IMR-90 (cell line): ENCODE data around the gene MOB2. TPM values are rescaled to one million over a fixed set of nuclear protein-coding genes. Genes with fewer than 3 reads are reported as not detected.

ENCODE experiments used
- ATAC-seq: fragments of 200-7000 bp; cut with Tn5 transposase; 2 replicates; pipeline ENCODE4 v1.9.1; 2020; ENCODE audit warnings: low read depth, mild to moderate bottlenecking, moderate library complexity
- BruUV-seq: library from RNA; stranded (reverse); fragments of 400-500 nt; replicated peaks from 2 replicates; lab custom pipeline; 2021; lab: Mats Ljungman, UMichigan
- CTCF ChIA-PET: fragments of 300-600 bp; formaldehyde crosslinking; extraction: SDS; loops from one replicate; lab custom pipeline; 2021; ENCODE audit warnings: antibody characterized with exemption; lab: Yijun Ruan, JAX
- POLR2A ChIA-PET: fragments of 300-600 bp; sonication (Branson Sonifier 250); formaldehyde crosslinking; loops from one replicate; lab custom pipeline; 2022; ENCODE audit warnings: antibody characterized with exemption; ENCODE audit not compliant: unreplicated experiment; lab: Charles Lee
- DNase-seq: peaks from one replicate; pipeline ENCODE4 v3.0.0; 2013
- H2AFZ ChIP-seq: replicated peaks from 2 replicates; pipeline ENCODE3; 2013; ENCODE audit warnings: low read length, mild to moderate bottlenecking; ENCODE audit not compliant: poor library complexity
- H2AK5ac ChIP-seq: 2 replicates; pipeline ENCODE4 v1.6.1; 2013; ENCODE audit warnings: low read depth, low read length, inconsistent platforms
- H2AK9ac ChIP-seq: replicated peaks from 2 replicates; pipeline ENCODE3; 2013; ENCODE audit warnings: mild to moderate bottlenecking, low read depth, low read length, moderate library complexity; ENCODE audit not compliant: poor library complexity
- H2BK120ac ChIP-seq: 2 replicates; pipeline ENCODE4 v1.6.1; 2013; ENCODE audit warnings: low read depth, low read length, inconsistent platforms
- H2BK15ac ChIP-seq: 3 replicates; pipeline ENCODE4 v1.6.1; 2013; ENCODE audit warnings: low read depth, low read length, inconsistent platforms
- H2BK20ac ChIP-seq: 2 replicates; pipeline ENCODE4 v1.6.1; 2013; ENCODE audit warnings: low read depth, mild to moderate bottlenecking, inconsistent platforms, low read length, moderate library complexity
- H2BK5ac ChIP-seq: 2 replicates; pipeline ENCODE4 v1.6.1; 2013; ENCODE audit warnings: mild to moderate bottlenecking, low read depth, low read length, inconsistent platforms; ENCODE audit not compliant: poor library complexity, severe bottlenecking
- H3K14ac ChIP-seq: replicated peaks from 2 replicates; pipeline ENCODE4 v1.6.1; 2013; ENCODE audit warnings: low read depth, low read length, inconsistent platforms
- H3K18ac ChIP-seq: 2 replicates; pipeline ENCODE4 v1.6.1; 2013; ENCODE audit warnings: low read depth, low read length, control low read depth
- H3K23ac ChIP-seq: 2 replicates; pipeline ENCODE4 v1.6.1; 2013; ENCODE audit warnings: low read depth, low read length, inconsistent platforms
- H3K27ac ChIP-seq: 2 replicates; pipeline ENCODE4 v1.5.1; 2013; ENCODE audit warnings: mild to moderate bottlenecking, control low read depth, low read length; ENCODE audit not compliant: insufficient read depth
- H3K27me3 ChIP-seq: 2 replicates; pipeline ENCODE4 v1.6.1; 2013; ENCODE audit warnings: low read length; ENCODE audit not compliant: control insufficient read depth, insufficient read depth
- H3K36me3 ChIP-seq: 2 replicates; pipeline ENCODE4 v1.6.1; 2013; ENCODE audit warnings: low read length, mixed read lengths; ENCODE audit not compliant: control insufficient read depth, insufficient read depth
- H3K4ac ChIP-seq: 2 replicates; pipeline ENCODE4 v1.6.1; 2013; ENCODE audit warnings: low read depth, low read length, inconsistent platforms
- H3K4me1 ChIP-seq: 2 replicates; pipeline ENCODE4 v1.6.1; 2013; ENCODE audit warnings: low read length, mixed read lengths; ENCODE audit not compliant: control insufficient read depth, insufficient read depth
- H3K4me2 ChIP-seq: 2 replicates; pipeline ENCODE4 v1.6.1; 2013; ENCODE audit warnings: low read depth, mild to moderate bottlenecking, control low read depth, low read length, moderate library complexity
- H3K4me3 ChIP-seq: 2 replicates; pipeline ENCODE4 v1.5.1; 2013; ENCODE audit warnings: low read depth, mild to moderate bottlenecking, control low read depth, low read length, moderate library complexity; ENCODE audit not compliant: insufficient read depth
- H3K56ac ChIP-seq: 2 replicates; pipeline ENCODE4 v1.6.1; 2013; ENCODE audit warnings: low read length, inconsistent platforms; ENCODE audit not compliant: insufficient read depth; ENCODE audit errors: extremely low read depth
- H3K79me1 ChIP-seq, 2 experiments: 2 replicates each; pipeline ENCODE4 v1.6.1; 2013; ENCODE audit warnings: low read length in 2 of 2, inconsistent platforms in 1 of 2, low read depth in 1 of 2
- H3K9ac ChIP-seq: 2 replicates; pipeline ENCODE4 v1.6.1; 2013; ENCODE audit warnings: low read depth, low read length, control low read depth
- H3K9me1 ChIP-seq: 2 replicates; pipeline ENCODE4 v1.6.1; 2013; ENCODE audit warnings: low read length, inconsistent platforms; ENCODE audit not compliant: insufficient read depth
- H3K9me3 ChIP-seq: 2 replicates; pipeline ENCODE4 v1.6.1; 2013; ENCODE audit warnings: low read length; ENCODE audit not compliant: control insufficient read depth, insufficient read depth
- H4K20me1 ChIP-seq: 2 replicates; pipeline ENCODE4 v1.6.1; 2013; ENCODE audit warnings: low read length, inconsistent platforms; ENCODE audit not compliant: insufficient read depth
- H4K5ac ChIP-seq: 2 replicates; pipeline ENCODE4 v1.6.1; 2013; ENCODE audit warnings: mild to moderate bottlenecking, low read depth, low read length, control low read depth
- H4K8ac ChIP-seq, 2 experiments: 2 replicates each; pipeline ENCODE4 v1.6.1; 2013; ENCODE audit warnings: low read depth in 2 of 2, low read length in 2 of 2, control low read depth in 1 of 2, inconsistent platforms in 1 of 2
- H4K91ac ChIP-seq: 2 replicates; pipeline ENCODE4 v1.6.1; 2013; ENCODE audit warnings: low read depth, low read length, inconsistent platforms; ENCODE audit not compliant: insufficient read depth
- CEBPB ChIP-seq: IDR thresholded peaks from 2 replicates; pipeline ENCODE4 v1.6.1; 2012; ENCODE audit warnings: low read depth, low read length, improper control_type of control experiment
- CHD1 ChIP-seq: IDR thresholded peaks from 2 replicates; pipeline ENCODE4 v1.6.1; 2012; ENCODE audit warnings: low read depth, low read length, improper control_type of control experiment
- CTCF ChIP-seq: conservative IDR thresholded peaks from 2 replicates; pipeline ENCODE4 v1.5.1; 2012; ENCODE audit warnings: mild to moderate bottlenecking, low read depth, low read length, improper control_type of control experiment
- ELK1 ChIP-seq: fragments of 150-350 bp; IDR thresholded peaks from 2 replicates; pipeline ENCODE4 v1.6.1; 2016; ENCODE audit warnings: low read depth, mild to moderate bottlenecking, low read length, moderate library complexity, borderline replicate concordance
- MAFK ChIP-seq: IDR thresholded peaks from 2 replicates; pipeline ENCODE4 v1.6.1; 2012; ENCODE audit warnings: low read depth, low read length, improper control_type of control experiment
- MAZ ChIP-seq: IDR thresholded peaks from 2 replicates; pipeline ENCODE4 v1.6.1; 2012; ENCODE audit warnings: low read depth, mild to moderate bottlenecking, low read length, improper control_type of control experiment, moderate library complexity, borderline replicate concordance
- MXI1 ChIP-seq: IDR thresholded peaks from 2 replicates; pipeline ENCODE4 v1.6.1; 2012; ENCODE audit warnings: low read depth, mild to moderate bottlenecking, low read length, moderate library complexity, borderline replicate concordance
- RCOR1 ChIP-seq: IDR thresholded peaks from 2 replicates; pipeline ENCODE4 v1.6.1; 2012; ENCODE audit warnings: mild to moderate bottlenecking, low read length, improper control_type of control experiment; ENCODE audit not compliant: insufficient replicate concordance
- SMC3 ChIP-seq: fragments of 150-350 bp; IDR thresholded peaks from 2 replicates; pipeline ENCODE4 v1.6.1; 2016; ENCODE audit warnings: low read depth, mild to moderate bottlenecking, antibody characterized with exemption, low read length, moderate library complexity
- USF2 ChIP-seq: fragments of 150-350 bp; IDR thresholded peaks from 2 replicates; pipeline ENCODE4 v1.6.1; 2017; ENCODE audit warnings: mild to moderate bottlenecking, antibody characterized with exemption, low read length, low read depth
- WGBS, 2 experiments: methylation state at CpG; one replicate each; pipeline versions ENCODE4 v1.1.5 to v1.1.7; 2013; ENCODE audit warnings: missing lambda C conversion rate in 2 of 2; ENCODE audit not compliant: insufficient read length in 1 of 2; ENCODE audit errors: extremely low coverage in 2 of 2; 5-methylcytosine and 5-hydroxymethylcytosine counted together
- dilution Hi-C: fragments of 300-500 bp; cut with HindIII; formaldehyde crosslinking; loops from one replicate; pipeline ENCODE4 v1.14.3; 2018; ENCODE audit warnings: low sequenced_read_pairs; ENCODE audit not compliant: unreplicated experiment
- in situ Hi-C: fragments of 300-500 bp; cut with MboI; formaldehyde crosslinking; loops from 3 replicates; pipeline ENCODE4 v1.14.3; 2019; ENCODE audit warnings: low sequenced_read_pairs, inconsistent platforms, mixed read lengths
- intact Hi-C: fragments of 100-400 bp; cut with micrococcal nuclease; formaldehyde crosslinking; loops from 2 replicates; pipeline ENCODE4 v1.10.0; 2022
- polyA plus RNA-seq, 3 experiments: library from polyadenylated mRNA; depleted of rRNA; stranded (reverse); fragments of >200 nt; gene quantifications; 2 replicates each; pipeline ENCODE4 v1.2.3, GENCODE V29; 2012; ENCODE audit warnings: low replicate concordance in 1 of 3
- total RNA-seq: library from RNA; depleted of rRNA; stranded (reverse); fragments of >200 nt; gene quantifications from 2 replicates; pipeline ENCODE4 v1.2.3, GENCODE V29; 2012

The MOB2 gene
- total and polyA plus RNA-seq, 2 of the 4 experiments (the other 2 are of a cell fraction): 23.7 to 36.2 TPM

DNA sequence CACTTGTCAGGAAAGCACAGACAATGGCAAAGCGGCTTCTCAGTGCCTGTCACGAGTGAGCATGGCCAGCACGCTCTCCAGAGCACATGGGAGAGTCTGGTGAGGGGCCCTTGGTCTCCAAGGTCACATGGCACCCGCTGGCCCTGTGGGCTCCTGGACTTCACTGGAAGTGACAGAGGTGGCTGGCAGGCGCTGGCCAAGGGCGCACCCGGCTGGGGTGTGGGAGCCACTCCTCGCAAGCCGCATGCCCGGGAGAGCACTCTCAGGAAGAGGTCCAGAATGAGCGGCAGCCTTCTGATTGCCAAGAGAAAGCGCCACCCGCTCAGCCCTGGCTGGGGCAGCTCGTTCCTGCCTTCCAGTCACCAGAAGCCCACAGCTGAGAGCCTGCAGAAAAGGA lies 17.1 kb upstream of the MOB2 start:
- in situ Hi-C loops: loop anchor here (25.0 kb wide), 1 partner anchor 291 kb away; the partner anchor contains the start of gene MUC5B

More for the DNA sequence above, 17.1 kb upstream of the MOB2 start:
- intact Hi-C loops: no loop called here
- Histone ChIP-seq H2BK120ac (no peak overlapping the region), H3K9me3 (no peaks in the 10 kb centered on the region), H3K18ac (no peak overlapping the region), H2BK15ac (no peak overlapping the region), H3K56ac (no peak overlapping the region), H3K4me2 (no peak overlapping the region), H2AK9ac (no peak overlapping the region), H3K27me3 (no peaks in the 10 kb centered on the region), H3K14ac (no peak overlapping the region), H4K5ac (no peak overlapping the region), H3K4me1 (no peaks in the 10 kb centered on the region; the same call in 1 of the 2 replicates), H3K4ac (no peak overlapping the region), H2AFZ (no peak overlapping the region), H2BK5ac (no peak overlapping the region), H3K9me1 (peaks cover 8% of the 10 kb centered on the region), H4K8ac (no peak overlapping the region), H4K20me1 (peaks cover 88% of the 10 kb centered on the region), H3K79me1 (peaks cover 22 to 82% of the 10 kb centered on the region in 2 experiments), H3K27ac (no peak overlapping the region), H2BK20ac (no peak overlapping the region), H3K23ac (no peak overlapping the region), H3K9ac (no peak overlapping the region), H4K91ac (no peak overlapping the region), H3K36me3 (peaks cover 4% of the 10 kb centered on the region), H2AK5ac (no peak overlapping the region), H3K4me3 (no peak overlapping the region)
- DNase-seq (no peak), ATAC-seq (no peak)
- ChIA-PET CTCF (no interaction called here), POLR2A (no interaction called here)
- BruUV-seq: no TSS peak
- dilution Hi-C loops: no loop called here
- WGBS, 2 experiments: 84% methylated on average over 9 of the region's 14 CpGs; no CpG with 5 or more reads in 1 of the 2 experiments
- TF ChIP-seq ELK1 (no peak), CHD1 (no peak), RCOR1 (no peak), CEBPB (no peak), MAZ (no peak), SMC3 (no peak), MXI1 (no peak), MAFK (no peak), CTCF (no peak), USF2 (no peak)
